Measurements from ENCODE around the gene ZNF385B.

ZNF385B gene

GRCh38 chr2:179543361-179543901 lies 318.0 kb downstream of the ZNF385B start:
- DNase-seq: no peak

GRCh38 chr2:179541586-179541985 lies 319.8 kb downstream of the ZNF385B start:
- no peak for DNase-seq

DNA sequence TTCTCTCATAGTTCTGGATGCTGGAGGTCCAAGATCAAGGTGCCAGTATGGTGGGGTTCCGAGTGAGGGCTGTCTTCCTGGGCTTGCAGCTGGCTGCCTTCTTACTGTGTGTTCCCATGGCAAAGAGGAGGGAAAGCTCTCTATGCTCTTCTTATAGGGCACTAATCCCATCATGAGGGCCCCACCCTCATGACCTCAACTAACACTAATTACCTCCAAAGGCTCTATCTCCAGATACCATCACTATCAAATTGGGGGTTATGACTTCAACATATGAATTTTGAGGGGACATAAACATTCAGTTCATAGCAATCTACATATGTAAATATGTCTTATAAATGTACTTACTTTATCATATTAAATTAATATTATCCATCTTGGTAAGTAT lies 322.3 kb downstream of the ZNF385B start:
- DNase-seq: no peak

GRCh38 chr2:179538406-179539123 lies 322.8 kb downstream of the ZNF385B start:
- no peak for DNase-seq

GRCh38 chr2:179536185-179536584 lies 325.2 kb downstream of the ZNF385B start:
- no peak for DNase-seq

GRCh38 chr2:179533875-179534274 lies 327.5 kb downstream of the ZNF385B start:
- no peak for DNase-seq

GRCh38 chr2:179532863-179533278 lies 328.5 kb downstream of the ZNF385B start:
- DNase-seq: no peak

DNA sequence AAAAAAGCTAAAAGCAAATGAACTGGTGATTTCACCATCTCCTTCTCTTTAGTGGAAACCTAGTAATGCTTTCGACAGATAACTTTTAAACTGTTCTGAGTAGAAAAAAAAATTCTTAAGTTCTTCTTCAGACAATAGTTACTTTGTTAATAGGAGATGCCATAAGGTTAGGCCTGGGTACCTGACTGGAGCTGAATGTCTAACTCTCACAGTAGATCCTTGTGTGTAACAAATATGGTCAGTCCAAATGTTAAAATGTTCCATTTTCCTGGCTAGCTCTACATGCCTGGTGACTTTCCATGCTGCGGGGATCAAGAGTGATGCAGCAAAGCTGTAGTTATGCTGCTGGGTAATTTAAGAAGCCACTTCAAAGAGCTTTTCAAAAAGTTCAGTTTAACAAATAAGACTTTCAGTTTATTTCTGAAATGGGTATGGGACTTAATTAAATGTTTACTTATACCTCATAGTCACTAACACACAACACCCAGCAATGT lies 332.8 kb downstream of the ZNF385B start:
- DNase-seq: no peak

- DNase-seq: no peak
These were observed 336.1 kb downstream of the ZNF385B start for GRCh38 chr2:179525340-179525739.

DNA sequence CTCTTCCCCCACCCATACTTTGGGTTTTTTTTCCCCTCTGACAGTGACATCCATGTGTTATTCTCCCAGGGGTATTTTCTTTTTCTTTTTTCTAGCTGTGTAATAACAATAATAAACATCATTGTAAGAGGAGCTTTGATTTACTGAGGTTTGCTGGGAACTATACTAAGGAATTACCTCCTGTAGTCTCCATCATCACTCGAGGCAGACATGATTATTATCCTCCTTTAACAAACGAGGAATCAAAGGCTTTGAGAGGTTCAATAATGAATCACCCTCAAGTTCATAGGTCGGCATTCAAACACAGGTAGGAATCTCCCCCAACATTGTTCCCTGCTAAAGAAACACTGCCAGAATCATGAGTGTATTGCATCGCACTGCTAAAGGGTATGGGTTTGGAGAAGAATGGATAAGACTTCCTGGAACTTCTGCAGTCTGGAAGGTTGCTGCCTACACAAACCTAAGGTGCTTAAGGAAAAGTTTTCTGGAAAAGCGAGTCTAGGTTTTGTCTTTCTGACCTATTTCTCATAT lies 336.5 kb downstream of the ZNF385B start:
- no peak for DNase-seq

DNA sequence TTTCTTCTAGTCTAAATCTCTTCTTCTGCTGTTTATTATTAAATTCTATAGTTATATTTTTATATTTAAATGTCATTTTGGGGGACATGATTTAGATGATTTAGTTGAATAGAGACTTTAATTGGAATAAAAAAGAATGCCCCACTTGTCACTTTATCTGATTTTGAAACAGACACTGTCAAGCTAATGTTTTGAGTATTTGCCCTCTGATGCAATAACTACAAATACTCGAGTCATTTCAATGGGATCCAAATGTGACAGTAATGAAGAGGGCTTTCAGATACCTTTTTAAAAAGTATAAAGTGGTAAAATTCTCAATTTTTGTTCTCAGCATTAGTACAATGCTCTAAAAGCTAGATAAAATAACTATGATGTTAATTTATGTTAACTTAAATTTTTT lies 339.5 kb downstream of the ZNF385B start:
- no peak for DNase-seq

DNA sequence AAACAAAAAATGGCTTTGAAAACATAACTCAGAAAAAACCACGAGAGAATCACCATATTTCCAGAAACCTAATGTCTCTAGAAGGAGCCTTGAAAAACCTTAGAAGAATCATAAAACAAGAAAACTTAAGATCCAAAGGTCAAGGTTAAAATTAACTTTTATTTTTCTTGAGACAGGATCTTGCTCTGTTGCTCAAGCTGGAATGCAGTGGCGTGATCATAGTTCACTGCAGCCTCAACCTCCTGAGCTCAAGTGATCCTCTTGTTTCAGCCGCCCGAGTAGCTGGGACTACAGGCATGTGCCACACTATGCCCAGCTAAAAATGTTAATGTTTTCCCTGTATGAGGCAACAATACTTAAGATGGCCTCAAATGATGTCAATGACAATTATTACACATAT lies 342.6 kb downstream of the ZNF385B start:
- no peak for DNase-seq

- DNase-seq: no peak
These were observed 348.2 kb downstream of the ZNF385B start for GRCh38 chr2:179513181-179513580.

DNA sequence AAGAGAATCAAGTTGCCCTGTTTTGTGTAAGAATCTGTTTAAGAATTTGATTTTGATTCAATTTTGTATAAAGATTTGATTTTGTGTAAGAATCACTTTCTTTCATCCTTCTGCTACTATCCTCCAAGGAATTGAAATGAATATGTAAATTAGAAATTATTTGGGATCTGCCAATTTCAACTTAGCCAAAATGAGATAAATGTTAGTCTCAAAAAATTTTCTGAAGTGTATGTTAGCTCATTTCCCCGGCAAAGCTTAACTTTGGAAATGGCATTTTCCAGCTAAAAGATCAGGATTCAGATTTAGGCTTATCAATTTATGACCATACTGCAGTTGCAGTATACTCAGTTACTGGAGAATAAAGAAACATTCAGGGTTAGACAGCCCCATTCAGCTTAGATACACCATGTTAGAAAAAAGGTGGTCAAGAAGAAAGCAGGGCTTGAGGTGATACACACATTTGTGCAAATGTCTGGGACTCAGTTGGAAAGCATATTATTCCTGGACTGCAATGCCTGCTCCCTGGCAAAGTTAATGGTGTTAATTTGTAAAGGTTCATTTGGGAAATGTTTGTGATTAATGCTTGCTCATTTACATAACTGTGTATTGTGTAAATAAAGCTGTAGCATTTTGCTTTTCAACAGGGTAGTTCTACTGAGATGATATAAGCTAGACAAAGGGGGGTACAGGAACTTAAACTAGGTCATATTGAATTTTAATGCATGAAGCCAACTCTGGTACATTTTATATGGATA lies 349.0 kb downstream of the ZNF385B start:
- no peak for DNase-seq

- no peak for DNase-seq
These were observed 350.2 kb downstream of the ZNF385B start for GRCh38 chr2:179511105-179511789.

- no peak for DNase-seq
These were observed 366.1 kb downstream of the ZNF385B start for GRCh38 chr2:179495315-179495714.

DNA sequence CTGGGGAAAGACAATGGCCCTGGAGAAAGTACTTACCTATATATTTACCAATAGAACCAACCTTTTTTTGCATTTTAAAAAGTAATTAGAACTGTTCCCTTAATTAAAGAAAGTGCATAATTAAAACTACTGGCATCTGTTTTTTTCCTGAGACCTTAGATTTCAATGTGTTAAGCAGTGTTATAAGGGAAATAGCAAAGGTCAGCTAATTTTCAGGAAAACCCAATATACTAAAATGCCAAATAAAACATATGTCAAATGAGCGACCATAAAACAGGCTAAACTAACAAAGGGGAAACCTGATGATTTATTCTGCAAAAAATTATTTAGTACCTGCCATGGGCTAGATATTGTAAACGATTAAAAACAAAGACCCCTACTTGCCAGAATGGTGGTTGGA lies 372.8 kb downstream of the ZNF385B start:
- DNase-seq: no peak

- no peak for DNase-seq
These were observed 374.2 kb downstream of the ZNF385B start for GRCh38 chr2:179487010-179487731.

GRCh38 chr2:179483131-179483530 lies 378.3 kb downstream of the ZNF385B start:
- DNase-seq: no peak

DNA sequence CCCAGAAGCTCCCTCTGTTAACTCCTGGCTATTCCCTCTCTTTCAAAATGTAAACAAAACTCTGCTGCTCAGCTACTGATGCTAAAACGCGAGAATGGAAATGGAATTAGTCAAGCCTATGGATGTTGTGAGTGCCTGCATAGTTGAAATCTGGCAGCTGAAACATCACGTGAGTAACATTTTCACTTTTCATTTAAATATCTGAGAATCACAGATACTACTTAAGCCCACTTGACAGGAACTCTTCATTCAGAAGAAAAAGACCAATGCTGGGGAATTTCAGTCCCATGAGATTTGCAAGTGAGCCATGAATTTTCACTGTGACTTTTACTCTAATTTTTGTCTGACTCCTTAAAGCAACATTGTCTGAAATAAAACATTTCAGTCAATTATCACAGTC lies 381.5 kb downstream of the ZNF385B start:
- no peak for DNase-seq

GRCh38 chr2:179478771-179479170 lies 382.6 kb downstream of the ZNF385B start:
- no peak for DNase-seq

GRCh38 chr2:179470992-179471391 lies 390.4 kb downstream of the ZNF385B start:
- DNase-seq: no peak

Data from T-helper 1 cell (primary cell).